GM21390 (cell line): ENCODE measurements around the gene RABGAP1L.
A peak's percentile ranks its signal among the peaks of the same experiment; 100 is the strongest.
"Not testable (repeated sequence)": the region's sequence is repeated elsewhere in the genome, so short reads cannot be mapped to it uniquely, and the experiment has no call there.

ENCODE experiments used
- ATAC-seq: cut with Tn5 transposase; IDR thresholded peaks from one replicate; pipeline ENCODE4 v1.9.1; 2021; ENCODE audit not compliant: unreplicated experiment

RABGAP1L gene

GRCh38 chr1:174794861-174795260 is 635.5 kb downstream of the RABGAP1L start:
- ATAC-seq: no peak

GRCh38 chr1:174795806-174796205 is 636.5 kb downstream of the RABGAP1L start:
- no peak for ATAC-seq

- ATAC-seq: no peak
Observed at GRCh38 chr1:174797398-174797797, 638.1 kb downstream of the RABGAP1L start.

GRCh38 chr1:174799136-174799479 is 639.8 kb downstream of the RABGAP1L start:
- no peak for ATAC-seq

GRCh38 chr1:174800216-174800851 is 641.0 kb downstream of the RABGAP1L start:
- peak; percentile 7 for ATAC-seq

- no peak for ATAC-seq
Observed at GRCh38 chr1:174800876-174801275, 641.6 kb downstream of the RABGAP1L start.

- ATAC-seq: no peak
Observed at GRCh38 chr1:174809755-174810280, 650.5 kb downstream of the RABGAP1L start.

GRCh38 chr1:174812016-174812415 is 652.7 kb downstream of the RABGAP1L start:
- no peak for ATAC-seq

GRCh38 chr1:174812656-174813055 is 653.3 kb downstream of the RABGAP1L start:
- no peak for ATAC-seq

GRCh38 chr1:174815036-174815435 is 655.7 kb downstream of the RABGAP1L start:
- peak; percentile 31 for ATAC-seq

- peak; percentile 58 for ATAC-seq
Observed at GRCh38 chr1:174815474-174815908, 656.2 kb downstream of the RABGAP1L start.

GRCh38 chr1:174816621-174817020 is 657.3 kb downstream of the RABGAP1L start:
- not testable (repeated sequence) for ATAC-seq

GRCh38 chr1:174818014-174818616 is 658.8 kb downstream of the RABGAP1L start:
- ATAC-seq: peak; percentile 56

GRCh38 chr1:174818951-174819350 is 659.6 kb downstream of the RABGAP1L start:
- no peak for ATAC-seq

GRCh38 chr1:174819596-174819995 is 660.3 kb downstream of the RABGAP1L start:
- no peak for ATAC-seq

GRCh38 chr1:174825127-174825526 is 665.8 kb downstream of the RABGAP1L start:
- ATAC-seq: no peak

GRCh38 chr1:174825806-174826205 is 666.5 kb downstream of the RABGAP1L start:
- no peak for ATAC-seq

- no peak for ATAC-seq
Observed at GRCh38 chr1:174828264-174828663, 668.9 kb downstream of the RABGAP1L start.

GRCh38 chr1:174829990-174830389 is 670.7 kb downstream of the RABGAP1L start:
- ATAC-seq: no peak

- ATAC-seq: no peak
Observed at GRCh38 chr1:174836543-174836942, 677.2 kb downstream of the RABGAP1L start.

GRCh38 chr1:174837386-174837785 is 678.1 kb downstream of the RABGAP1L start:
- ATAC-seq: no peak

GRCh38 chr1:174839211-174839610 is 679.9 kb downstream of the RABGAP1L start:
- ATAC-seq: no peak

GRCh38 chr1:174841747-174842146 is 682.4 kb downstream of the RABGAP1L start:
- ATAC-seq: no peak
